KMS-11 (cell line): ENCODE measurements around the gene FRYL.
A peak's percentile ranks its signal among the peaks of the same experiment; 100 is the strongest.

Source experiments
- H2AFZ ChIP-seq: fragments of 200-600 bp; sonication (generic); 2 replicates; pipeline ENCODE4 v1.6.1; 2016; ENCODE audit warnings: antibody characterized with exemption, mixed run types, low read depth
- H3K27ac ChIP-seq: fragments of 200-600 bp; sonication (generic); 2 replicates; pipeline ENCODE4 v1.6.1; 2016; ENCODE audit warnings: mild to moderate bottlenecking, mixed run types
- H3K27me3 ChIP-seq: fragments of 200-600 bp; sonication (generic); 2 replicates; pipeline ENCODE4 v1.6.1; 2017; ENCODE audit warnings: mild to moderate bottlenecking, low read depth, mixed run types, moderate library complexity; ENCODE audit not compliant: insufficient read depth
- H3K36me3 ChIP-seq: fragments of 200-600 bp; sonication (generic); 2 replicates; pipeline ENCODE4 v1.6.1; 2017; ENCODE audit warnings: mild to moderate bottlenecking, mixed run types; ENCODE audit not compliant: insufficient read depth
- H3K4me1 ChIP-seq: fragments of 200-600 bp; sonication (generic); 2 replicates; pipeline ENCODE4 v1.6.1; 2016; ENCODE audit warnings: mild to moderate bottlenecking, low read depth, mixed run types; ENCODE audit not compliant: poor library complexity, severe bottlenecking
- H3K4me2 ChIP-seq: fragments of 200-600 bp; sonication (generic); 2 replicates; pipeline ENCODE4 v1.7.0; 2016; ENCODE audit warnings: mild to moderate bottlenecking, mixed run types
- H3K4me3 ChIP-seq: fragments of 200-600 bp; sonication (generic); IDR thresholded peaks from 2 replicates; pipeline ENCODE4 v1.6.1; 2017; ENCODE audit warnings: low read depth, low read length, mixed read lengths; ENCODE audit not compliant: insufficient read depth
- H3K79me2 ChIP-seq: fragments of 200-600 bp; sonication (generic); 2 replicates; pipeline ENCODE4 v1.6.1; 2016; ENCODE audit warnings: low read depth, mixed run types; ENCODE audit not compliant: insufficient read depth
- H3K9ac ChIP-seq: fragments of 200-600 bp; sonication (generic); 2 replicates; pipeline ENCODE4 v1.6.1; 2016; ENCODE audit warnings: mild to moderate bottlenecking, mixed run types
- H4K20me1 ChIP-seq: fragments of 200-600 bp; sonication (generic); 2 replicates; pipeline ENCODE4 v1.6.1; 2016; ENCODE audit warnings: mild to moderate bottlenecking, mixed run types; ENCODE audit not compliant: insufficient read depth
- TF ChIP-seq, protein P1 (sequence below): fragments of 200-600 bp; sonication (generic); conservative IDR thresholded peaks from 2 replicates; pipeline ENCODE4 v1.6.1; 2017; ENCODE audit warnings: low read depth, mild to moderate bottlenecking, antibody characterized with exemption, low read length, moderate library complexity, mixed read lengths

Gene FRYL

GRCh38 chr4:48588230-48589097, 191.6 kb downstream of the FRYL start:
- no peak overlapping the region for H3K4me3 ChIP-seq
- no peaks in the 10 kb centered on the region for H3K27me3 ChIP-seq
- no peak overlapping the region for H3K27ac ChIP-seq
- H4K20me1 ChIP-seq = no peaks in the 10 kb centered on the region
- TF ChIP-seq, protein P1, sequence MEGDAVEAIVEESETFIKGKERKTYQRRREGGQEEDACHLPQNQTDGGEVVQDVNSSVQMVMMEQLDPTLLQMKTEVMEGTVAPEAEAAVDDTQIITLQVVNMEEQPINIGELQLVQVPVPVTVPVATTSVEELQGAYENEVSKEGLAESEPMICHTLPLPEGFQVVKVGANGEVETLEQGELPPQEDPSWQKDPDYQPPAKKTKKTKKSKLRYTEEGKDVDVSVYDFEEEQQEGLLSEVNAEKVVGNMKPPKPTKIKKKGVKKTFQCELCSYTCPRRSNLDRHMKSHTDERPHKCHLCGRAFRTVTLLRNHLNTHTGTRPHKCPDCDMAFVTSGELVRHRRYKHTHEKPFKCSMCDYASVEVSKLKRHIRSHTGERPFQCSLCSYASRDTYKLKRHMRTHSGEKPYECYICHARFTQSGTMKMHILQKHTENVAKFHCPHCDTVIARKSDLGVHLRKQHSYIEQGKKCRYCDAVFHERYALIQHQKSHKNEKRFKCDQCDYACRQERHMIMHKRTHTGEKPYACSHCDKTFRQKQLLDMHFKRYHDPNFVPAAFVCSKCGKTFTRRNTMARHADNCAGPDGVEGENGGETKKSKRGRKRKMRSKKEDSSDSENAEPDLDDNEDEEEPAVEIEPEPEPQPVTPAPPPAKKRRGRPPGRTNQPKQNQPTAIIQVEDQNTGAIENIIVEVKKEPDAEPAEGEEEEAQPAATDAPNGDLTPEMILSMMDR = no peak
- H3K79me2 ChIP-seq = no peaks in the 10 kb centered on the region
- H3K4me1 ChIP-seq = no peaks in the 10 kb centered on the region
- H2AFZ ChIP-seq = no peak overlapping the region
- H3K9ac ChIP-seq = no peak overlapping the region
- no peak overlapping the region for H3K4me2 ChIP-seq
- H3K36me3 ChIP-seq = no peaks in the 10 kb centered on the region

DNA sequence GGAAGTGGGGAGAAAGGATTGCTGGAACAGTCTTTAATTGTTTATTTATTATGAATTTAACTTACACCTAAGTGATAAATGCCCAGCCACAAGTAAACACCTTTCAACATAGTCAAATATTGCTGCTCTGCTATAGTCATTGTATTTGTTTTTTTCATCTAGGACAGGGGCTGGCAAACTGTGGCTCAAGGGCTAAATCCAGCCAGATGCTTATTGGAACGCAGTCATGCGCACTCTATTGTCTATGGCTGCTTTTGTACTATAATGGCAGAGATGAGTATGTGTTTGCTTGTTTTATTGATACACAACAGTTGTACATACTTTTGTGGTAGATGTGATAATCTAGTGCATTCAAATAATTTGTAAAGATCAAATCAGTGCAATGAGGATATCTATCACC, 194.7 kb downstream of the FRYL start:
- no peaks in the 10 kb centered on the region for H3K27me3 ChIP-seq
- H2AFZ ChIP-seq = no peak overlapping the region
- H3K27ac ChIP-seq = no peak overlapping the region
- no peaks in the 10 kb centered on the region for H4K20me1 ChIP-seq
- 0 out of 2 replicates have a peak, but pooled peaks cover 3% of the 10 kb centered on the region for H3K36me3 ChIP-seq
- H3K4me3 ChIP-seq = no peak overlapping the region
- no peak overlapping the region for H3K9ac ChIP-seq
- no peak overlapping the region for H3K4me2 ChIP-seq
- H3K79me2 ChIP-seq = no peaks in the 10 kb centered on the region
- TF ChIP-seq, protein P1 = no peak
- no peaks in the 10 kb centered on the region for H3K4me1 ChIP-seq

DNA sequence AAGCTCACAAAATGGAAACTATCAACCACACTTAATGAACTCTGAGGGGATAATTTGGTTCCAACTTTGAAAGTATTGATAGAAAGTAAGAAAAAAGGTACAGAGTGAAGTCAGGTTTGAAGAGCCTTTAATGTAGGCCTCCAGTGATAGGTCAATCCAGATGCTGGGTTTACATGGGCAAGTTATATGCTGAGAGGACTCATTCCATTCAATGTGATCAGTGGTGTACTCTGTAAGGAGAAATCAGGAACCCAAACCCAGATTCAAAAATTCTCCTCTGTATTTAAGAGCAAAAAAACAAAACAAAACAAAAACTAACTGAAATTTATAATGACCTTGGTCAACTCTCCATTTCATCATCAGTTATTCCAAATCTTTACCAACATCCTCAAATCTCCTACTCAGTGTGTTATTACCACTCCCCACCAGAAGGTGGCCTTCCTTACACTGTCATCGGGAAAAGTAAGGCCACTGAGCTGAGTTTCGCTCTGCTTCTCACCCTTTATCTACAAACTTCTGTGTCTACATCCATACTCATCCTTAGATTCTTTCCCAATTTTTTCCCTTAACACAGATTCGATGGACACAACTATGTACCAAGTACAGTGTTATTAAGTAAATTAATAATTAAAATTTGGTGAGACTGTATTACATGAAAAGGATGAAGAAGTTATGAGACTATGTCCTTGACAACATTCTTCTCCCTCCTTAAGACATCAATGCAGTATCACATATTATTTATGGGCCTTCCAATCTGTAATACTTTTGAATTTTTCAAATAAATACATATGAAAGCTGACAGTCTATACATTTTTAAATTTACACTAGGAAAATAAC, 201.7 kb downstream of the FRYL start:
- H3K4me3 ChIP-seq = no peak overlapping the region
- H3K79me2 ChIP-seq = no peaks in the 10 kb centered on the region
- H3K27ac ChIP-seq = no peak overlapping the region
- H3K9ac ChIP-seq = no peak overlapping the region
- TF ChIP-seq, protein P1 = peak; percentile 90
- H3K4me1 ChIP-seq = no peaks in the 10 kb centered on the region
- H4K20me1 ChIP-seq = no peaks in the 10 kb centered on the region
- no peak overlapping the region for H3K4me2 ChIP-seq
- H3K27me3 ChIP-seq = no peaks in the 10 kb centered on the region
- H2AFZ ChIP-seq = no peak overlapping the region
- 0 out of 2 replicates have a peak, but pooled peaks cover 3% of the 10 kb centered on the region for H3K36me3 ChIP-seq

GRCh38 chr4:48575964-48576363, 204.1 kb downstream of the FRYL start:
- Histone ChIP-seq H3K9ac (no peak overlapping the region), H3K79me2 (no peaks in the 10 kb centered on the region), H3K27ac (no peak overlapping the region), H4K20me1 (no peaks in the 10 kb centered on the region), H3K4me2 (no peak overlapping the region), H2AFZ (no peak overlapping the region), H3K4me1 (no peaks in the 10 kb centered on the region), H3K36me3 (0 out of 2 replicates have a peak, but pooled peaks cover 6% of the 10 kb centered on the region), H3K27me3 (no peaks in the 10 kb centered on the region), H3K4me3 (no peak overlapping the region)
- TF ChIP-seq, protein P1 = no peak
